ENCODE data around the gene IGSF9.
A peak's percentile ranks its signal among the peaks of the same experiment; 100 is the strongest.

Gene IGSF9

GRCh38 chr1:159895836-159896545 is 49.4 kb downstream of the IGSF9 start:
- peak; percentile 74 for DNase-seq

- DNase-seq, result no peak
These were observed 50.1 kb downstream of the IGSF9 start for GRCh38 chr1:159895286-159895685.

- no peak for DNase-seq
These were observed 52.5 kb downstream of the IGSF9 start for GRCh38 chr1:159892944-159893343.

- peak; percentile 82 for DNase-seq
These were observed 53.9 kb downstream of the IGSF9 start for GRCh38 chr1:159891275-159892157.

GRCh38 chr1:159890390-159890789 is 55.0 kb downstream of the IGSF9 start:
- DNase-seq, result no peak

- DNase-seq, result peak; percentile 95
These were observed 55.6 kb downstream of the IGSF9 start for GRCh38 chr1:159889821-159890252.

GRCh38 chr1:159889202-159889601 is 56.2 kb downstream of the IGSF9 start:
- DNase-seq, result peak; percentile 4

GRCh38 chr1:159884296-159884695 is 61.1 kb downstream of the IGSF9 start:
- no peak for DNase-seq

GRCh38 chr1:159883134-159883533 is 62.3 kb downstream of the IGSF9 start:
- DNase-seq, result no peak

GRCh38 chr1:159882527-159882862 is 62.9 kb downstream of the IGSF9 start:
- no peak for DNase-seq

GRCh38 chr1:159881622-159882526 is 63.5 kb downstream of the IGSF9 start:
- peak; percentile 40 for DNase-seq

GRCh38 chr1:159880430-159880829 is 65.0 kb downstream of the IGSF9 start:
- DNase-seq, result peak; percentile 58

GRCh38 chr1:159879977-159880376 is 65.4 kb downstream of the IGSF9 start:
- peak; percentile 87 for DNase-seq

- DNase-seq, result no peak
These were observed 66.3 kb downstream of the IGSF9 start for GRCh38 chr1:159879136-159879535.

- no peak for DNase-seq
These were observed 67.5 kb downstream of the IGSF9 start for GRCh38 chr1:159877695-159878444.

All from MV-4-11 (cell line).